HG02840 (cell line): Measurements from ENCODE around the gene ROR1.

Experiments used
- ATAC-seq: cut with Tn5 transposase; IDR thresholded peaks from one replicate; pipeline ENCODE4 v1.9.1; 2021; ENCODE audit warnings: mild to moderate bottlenecking, moderate library complexity, moderate number of reproducible peaks; ENCODE audit not compliant: unreplicated experiment, low FRiP score

The ROR1 gene

DNA sequence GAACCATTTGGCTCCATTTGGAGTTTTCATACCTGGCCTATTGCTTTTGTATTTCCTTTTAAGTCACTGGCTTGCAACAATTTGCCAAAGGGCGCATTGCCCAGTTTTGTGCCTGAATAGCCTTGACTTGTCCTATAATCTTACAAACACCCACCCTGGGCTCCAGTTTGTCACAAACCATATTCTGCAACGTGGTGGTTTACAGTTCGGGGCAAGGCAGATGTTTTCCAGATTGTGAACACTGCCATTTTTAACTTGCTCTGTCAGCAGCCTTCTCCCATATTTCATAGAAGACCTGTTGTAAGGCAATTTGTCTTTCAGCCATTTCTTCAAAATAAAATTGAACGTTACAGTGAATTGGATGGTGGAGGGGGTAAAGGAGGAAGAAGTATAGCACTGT is 376.4 kb downstream of the ROR1 start:
- no peak for ATAC-seq

DNA sequence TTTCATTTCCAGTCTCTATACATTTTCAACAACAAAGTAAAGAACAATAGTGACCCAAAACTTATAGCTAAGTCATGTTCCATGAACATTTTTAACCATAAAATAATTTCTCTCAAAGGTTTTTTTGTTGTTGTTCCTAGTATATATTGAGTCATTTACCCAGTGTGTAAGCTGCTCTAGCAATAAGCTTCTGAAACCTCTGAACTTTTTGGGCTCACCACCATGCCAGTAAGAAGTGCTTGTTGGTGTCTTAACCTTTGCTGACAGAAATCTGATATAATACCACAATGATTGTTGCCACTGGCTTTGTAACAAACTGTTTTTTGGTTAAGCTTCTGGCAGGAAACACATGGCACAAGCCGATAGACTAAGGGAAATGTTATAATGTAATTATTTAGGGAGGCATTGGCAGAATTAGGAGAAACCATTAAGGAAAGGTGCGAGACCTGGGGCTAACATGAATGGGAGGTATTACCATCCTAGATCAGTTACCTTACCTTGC is 377.0 kb downstream of the ROR1 start:
- no peak for ATAC-seq

DNA sequence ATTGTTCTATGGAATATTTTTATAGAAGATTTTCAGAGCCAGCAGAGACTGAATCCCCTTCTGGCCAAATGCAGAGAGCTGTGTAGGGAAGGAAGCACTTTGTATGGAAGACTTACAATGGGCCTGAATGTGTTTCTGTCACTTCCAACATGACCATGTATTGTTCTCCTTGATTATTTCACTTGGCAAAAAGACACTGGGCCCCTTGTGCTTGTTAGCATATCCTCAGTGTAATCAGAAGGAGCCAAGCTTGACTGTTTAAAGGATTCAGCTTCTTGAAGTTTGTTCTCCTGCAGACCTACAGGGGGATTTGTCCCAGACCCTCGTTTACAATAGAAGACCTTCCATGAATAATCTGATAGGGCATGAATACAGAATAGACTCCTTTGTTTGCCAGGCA is 381.5 kb downstream of the ROR1 start:
- no peak for ATAC-seq

DNA sequence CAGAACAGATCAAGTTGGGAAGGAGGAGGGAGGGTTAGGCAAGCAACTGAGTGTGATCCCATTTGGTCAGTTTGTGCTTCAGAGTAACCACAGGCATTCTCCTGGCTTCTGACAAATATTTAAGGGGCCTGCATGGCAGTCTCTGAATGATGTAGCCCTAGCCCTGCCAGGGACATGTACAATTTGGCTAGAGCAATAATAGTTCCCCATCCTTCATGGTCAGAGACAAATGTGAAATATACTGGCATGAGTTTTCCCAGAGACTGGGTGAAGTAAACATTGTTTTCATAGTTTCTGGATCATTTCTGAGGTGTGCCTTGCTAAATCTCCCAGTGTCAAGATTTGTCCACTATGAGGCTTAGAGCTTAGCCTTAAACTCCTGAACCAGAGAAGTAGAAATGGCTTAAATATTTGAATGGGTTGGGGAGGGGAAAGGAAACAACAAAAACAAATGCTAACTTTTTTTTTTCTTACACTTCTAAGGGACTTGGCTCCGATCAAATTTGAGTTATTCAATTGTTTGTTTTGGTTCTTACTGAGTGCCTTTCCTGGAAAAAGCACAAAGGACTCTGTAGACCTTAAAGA is 387.6 kb downstream of the ROR1 start:
- ATAC-seq = no peak

DNA sequence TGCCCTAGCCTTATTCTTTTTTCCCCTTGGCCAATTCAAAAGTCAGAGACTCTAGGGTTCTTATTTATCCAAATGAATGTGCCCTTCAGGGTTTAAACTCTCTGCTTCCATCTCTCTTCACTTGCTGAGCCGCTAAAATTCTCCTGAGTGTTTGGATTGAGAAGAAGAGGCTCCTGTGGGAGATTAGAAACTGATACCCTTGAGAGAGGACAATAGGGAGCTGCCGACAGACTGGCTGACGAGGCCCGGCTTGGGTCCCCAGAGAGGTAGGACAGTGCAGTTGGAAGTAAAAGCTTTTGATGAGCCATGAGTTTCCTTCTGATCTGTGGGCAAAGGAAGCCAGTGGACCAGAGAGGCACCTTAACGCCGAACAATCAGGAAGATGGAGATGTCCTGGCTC is 388.3 kb downstream of the ROR1 start:
- ATAC-seq = no peak

DNA sequence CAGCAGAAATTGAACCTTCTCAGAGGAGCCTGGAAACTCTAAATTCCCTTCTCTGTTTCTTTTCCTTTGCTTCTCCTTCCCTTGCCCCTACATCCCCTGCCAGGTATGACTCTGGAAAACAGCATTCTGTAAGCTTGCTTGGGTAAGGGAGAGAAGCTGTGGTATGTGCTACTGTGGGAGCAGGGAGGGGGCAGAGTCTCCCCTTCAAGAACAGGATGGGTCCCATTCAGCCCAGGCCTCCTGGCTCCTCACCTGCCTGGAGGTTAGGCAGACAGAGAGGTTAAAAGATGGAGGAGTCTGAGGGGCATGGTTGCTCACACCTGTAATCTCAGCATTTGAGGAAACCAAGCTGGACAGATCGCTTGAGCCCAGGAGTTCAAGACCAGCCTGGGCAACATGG is 389.0 kb downstream of the ROR1 start:
- no peak for ATAC-seq

DNA sequence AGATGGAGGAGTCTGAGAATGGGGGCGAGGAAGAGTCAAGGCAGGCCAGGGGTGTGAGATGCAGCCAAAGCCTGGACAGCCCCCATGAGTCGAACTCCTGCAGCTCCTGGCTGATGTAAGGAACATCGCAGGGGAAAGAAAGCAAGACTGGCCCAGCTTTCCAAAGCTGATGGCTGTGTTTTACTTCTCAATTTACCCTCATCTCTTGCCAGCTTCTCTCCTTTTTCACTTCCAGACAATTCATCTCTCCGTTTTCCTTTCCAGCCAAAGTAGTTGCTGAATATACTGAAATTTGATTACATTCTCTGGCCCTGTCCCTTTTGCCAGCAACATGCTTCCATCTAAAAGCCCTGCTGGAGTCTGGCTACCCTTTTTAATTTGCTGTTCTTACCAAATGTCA is 389.6 kb downstream of the ROR1 start:
- no peak for ATAC-seq

DNA sequence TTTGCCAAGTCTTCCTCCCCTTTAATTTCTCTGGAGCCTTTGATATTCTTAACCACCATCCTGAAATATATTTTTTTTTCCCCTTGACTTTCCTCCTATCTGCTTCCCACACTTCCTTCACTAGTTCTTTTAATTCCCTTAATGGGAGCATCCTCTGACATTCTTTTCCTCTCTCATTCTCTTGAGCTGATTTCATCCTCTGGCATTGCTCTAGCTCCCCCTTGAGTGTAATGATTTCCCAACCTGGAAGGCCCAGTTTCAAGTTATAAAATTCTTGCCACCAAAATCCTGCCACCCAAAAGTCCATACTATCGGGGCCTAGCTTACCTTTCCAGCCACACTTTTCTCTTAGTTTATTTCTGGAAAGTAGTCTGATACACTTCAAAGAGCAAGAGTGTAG is 390.2 kb downstream of the ROR1 start:
- ATAC-seq = no peak

DNA sequence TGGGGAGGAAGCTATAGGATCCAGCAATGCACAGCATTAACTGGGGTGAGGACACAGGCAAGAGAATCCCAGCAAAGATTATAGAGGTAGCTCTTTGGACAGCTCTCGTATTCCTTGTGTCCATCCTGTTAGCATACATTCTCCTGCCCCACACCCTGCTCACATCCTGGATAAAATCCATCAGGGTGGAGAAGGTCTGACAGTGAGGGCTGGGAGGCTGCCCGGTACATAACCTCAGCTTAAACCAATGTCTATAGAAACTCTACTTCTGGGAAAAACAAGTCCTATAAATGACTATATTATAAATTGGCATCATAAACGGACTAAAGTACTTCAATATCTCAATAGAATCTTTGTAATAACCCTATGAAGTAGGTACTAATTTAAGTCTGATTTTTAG is 392.8 kb downstream of the ROR1 start:
- no peak for ATAC-seq

DNA sequence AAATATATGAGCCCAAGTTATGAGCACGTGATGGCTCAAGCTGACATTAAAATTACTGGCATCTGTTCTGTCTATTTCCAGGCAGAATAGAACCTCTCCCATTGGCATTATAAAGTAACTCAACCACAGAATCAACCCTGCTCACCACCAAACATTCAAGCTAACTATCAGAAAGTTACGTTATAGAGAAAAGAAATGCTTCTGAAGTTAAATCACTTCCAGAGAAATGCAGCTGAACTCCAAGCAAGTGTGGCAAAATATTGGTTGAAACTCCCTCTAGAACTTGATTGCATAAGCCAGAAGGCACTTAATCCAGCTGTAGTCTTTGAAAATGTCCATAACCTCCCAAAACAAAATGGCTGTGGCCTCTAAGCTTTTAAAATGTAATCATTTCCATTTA is 393.4 kb downstream of the ROR1 start:
- no peak for ATAC-seq

DNA sequence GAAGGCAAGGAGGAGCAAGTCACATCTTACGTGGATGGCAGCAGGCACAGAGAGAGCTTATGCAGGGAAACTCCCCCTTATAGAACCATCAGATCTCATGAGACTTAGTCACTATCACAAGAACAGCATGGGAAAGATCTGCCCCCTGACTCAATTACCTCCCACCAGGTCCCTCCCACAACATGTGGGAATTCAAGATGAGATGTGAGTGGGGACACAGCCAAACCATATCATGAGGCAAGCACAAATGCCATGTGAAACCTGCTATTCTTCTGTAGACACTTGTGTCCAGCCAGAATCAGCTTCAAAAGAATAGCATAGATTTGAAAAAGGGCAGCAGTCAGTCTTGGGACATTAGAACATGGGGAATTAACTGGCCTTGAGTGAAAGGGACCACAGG is 397.4 kb downstream of the ROR1 start:
- ATAC-seq = no peak

DNA sequence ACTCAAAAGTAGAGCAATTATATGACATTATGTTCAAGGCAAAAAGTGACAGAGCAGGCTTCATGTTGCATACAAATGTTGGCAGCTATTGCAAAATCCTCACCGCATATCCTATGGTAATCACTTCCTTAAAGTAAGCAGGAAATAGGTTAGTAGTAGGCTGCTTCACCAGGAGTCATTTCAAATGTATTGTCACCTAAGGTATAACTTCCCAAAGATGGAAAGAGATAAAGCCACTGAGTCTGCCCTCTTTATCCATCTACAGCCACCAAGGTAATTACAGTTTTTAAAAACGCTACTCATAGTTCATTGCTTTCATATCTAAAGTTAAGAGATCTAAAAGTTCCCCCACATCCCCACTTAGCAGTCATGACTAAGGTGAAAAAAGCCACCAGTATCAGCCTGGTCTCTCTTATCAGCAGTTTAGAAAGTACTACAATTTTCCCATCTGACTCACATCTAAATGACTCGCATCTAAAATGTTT is 398.0 kb downstream of the ROR1 start:
- ATAC-seq = no peak

DNA sequence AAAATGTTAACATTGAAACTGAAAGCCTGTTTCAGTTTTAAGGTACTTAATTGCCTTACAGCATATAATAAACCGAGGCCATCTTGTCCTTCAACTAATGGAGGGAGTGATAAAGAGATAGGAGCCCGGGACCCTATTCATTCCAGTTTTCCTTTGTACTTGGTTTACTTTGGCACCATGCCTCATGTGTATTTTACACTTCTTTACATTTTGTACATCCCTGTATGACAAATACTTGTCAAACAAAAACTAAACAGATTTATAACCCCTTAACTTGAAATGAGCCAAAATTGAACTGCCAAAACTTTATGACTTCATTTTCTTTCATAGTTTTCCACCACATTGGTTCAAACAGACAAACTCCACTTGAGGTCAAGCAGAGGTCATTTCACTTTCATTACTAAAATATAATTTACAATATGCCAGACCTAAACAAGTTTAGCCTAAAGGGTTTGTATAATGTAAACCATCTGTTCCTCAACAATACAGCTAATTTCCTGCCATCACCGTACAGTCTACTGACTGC is 398.7 kb downstream of the ROR1 start:
- no peak for ATAC-seq

DNA sequence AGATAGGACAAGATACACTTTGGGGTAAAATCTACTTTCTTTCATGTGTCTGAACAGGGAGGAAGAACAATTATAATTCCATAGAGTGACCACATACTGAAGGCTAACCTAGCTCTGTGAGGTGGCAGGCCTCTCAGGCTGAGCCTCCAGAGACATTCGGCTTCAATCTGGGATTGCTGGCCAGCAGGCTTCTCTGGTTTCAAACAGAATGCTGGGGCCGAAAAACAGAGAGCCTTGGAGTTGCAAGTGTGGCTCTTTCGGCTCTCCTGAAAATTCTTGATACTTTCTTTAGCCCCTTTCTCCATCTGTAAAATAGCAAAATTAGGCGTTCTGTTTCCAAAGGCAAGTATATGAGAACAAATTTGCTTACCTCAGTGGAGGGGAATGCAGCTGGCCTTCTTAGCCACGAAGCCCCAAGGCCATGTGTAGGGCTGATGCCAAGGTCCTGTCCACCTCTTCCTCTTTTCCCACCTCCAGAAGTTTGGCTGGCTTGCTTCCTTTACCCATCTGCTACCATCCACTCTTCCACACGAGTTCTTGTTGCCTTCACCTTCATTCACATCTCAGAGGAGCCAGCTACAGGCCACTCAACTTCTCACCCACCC is 399.6 kb downstream of the ROR1 start:
- no peak for ATAC-seq

DNA sequence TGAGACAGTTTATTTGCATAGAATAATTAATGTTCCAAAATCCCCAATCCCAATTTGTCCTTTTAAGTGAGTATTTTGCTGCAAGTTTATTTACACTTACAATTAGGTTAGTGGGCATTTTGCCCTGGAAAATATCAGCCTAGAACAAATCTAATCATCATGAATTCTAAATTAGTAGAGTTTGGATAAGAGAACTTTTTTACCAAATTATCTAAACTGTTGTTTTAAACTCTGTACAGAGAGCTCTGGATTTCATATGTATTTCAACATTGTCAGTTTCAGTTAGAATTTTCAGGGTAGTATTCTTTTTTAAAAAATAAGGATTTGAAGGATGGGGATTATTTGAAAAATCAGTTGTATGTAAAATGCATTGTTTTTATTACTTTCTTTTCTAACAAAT is 401.8 kb downstream of the ROR1 start:
- no peak for ATAC-seq

DNA sequence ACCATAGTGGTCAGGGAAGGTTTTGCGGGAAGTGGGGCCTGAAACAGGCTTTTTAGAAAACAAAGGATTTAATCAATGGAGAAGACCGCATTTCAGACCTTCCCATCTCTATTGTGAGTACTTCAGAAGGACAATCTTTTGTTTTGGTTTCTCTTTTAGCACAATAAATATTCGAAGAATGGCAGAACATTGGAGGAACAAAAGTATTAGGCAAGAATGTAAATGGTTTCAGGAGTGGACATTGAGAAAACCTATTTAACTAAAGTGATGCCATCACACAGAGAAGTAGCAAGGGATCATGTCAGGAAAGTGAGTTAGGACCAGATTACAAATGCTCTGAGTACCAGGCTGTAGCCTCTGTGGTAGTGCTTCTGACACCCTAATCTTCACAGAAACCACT is 402.8 kb downstream of the ROR1 start:
- ATAC-seq = no peak

DNA sequence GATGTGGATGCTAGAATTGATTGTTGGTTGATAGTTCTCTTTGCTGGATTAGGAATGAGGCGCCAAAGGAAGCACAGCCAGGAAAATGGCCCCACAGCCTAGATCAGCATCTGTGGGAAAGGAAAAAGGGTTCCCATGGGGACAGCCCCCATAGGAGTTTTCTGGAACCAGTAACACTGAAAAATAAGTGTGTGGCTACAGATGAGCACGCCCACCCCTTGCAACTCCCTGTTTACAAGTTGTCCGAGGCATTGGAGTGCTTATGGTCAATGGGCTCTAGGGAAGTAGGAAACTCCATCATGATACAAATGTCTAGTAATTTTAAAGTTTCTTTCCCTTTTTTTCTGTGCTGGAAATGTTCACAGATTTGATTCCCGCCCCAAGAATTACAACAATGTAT is 405.8 kb downstream of the ROR1 start:
- no peak for ATAC-seq

DNA sequence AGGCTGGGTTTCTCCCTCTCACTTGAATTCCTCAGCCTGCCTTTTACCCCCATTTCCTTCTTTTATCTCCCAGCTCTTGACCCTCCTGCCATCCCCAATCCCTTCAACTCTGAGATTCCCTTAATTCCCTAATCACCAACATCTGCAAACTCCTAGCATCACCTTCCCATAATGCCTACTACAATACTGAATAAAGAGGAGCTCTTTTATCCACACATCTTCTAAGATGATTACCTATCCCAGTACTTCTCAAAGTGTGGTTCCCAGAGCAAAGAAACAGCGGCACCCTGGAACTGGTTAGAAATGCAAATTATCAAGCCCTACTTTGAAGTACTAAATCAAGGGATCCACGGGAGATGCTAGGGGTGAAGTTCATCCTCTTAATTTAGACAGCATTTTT is 408.4 kb downstream of the ROR1 start:
- no peak for ATAC-seq

DNA sequence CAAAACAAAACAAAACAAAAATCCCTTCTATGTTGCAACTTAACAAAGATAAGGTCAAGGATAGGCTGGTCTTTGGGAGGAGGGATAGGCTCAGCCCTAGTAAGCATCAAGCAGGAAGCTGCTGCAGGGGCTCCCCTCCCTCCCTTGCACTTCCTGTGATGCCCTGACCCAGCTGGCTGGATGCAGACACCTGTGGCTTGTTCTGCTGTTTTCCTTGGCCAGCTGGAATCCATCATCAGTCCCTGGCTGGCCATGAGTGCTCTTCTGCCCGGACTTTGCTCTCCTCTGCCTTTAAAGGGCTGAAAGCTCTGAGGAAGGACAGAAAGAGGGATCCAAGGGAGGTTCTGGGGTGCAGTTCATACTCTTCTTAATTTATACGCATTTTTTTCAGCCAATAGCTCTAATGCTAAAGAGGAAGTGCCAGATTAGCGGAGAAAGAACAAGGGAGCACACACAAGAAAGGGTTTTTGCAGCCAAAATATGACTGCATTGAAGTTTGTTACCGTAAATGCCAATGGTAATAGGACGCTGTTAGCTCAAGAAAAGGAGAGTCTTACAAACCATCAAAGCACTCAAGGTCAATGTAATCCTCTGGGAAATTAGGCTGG is 409.7 kb downstream of the ROR1 start:
- no peak for ATAC-seq

DNA sequence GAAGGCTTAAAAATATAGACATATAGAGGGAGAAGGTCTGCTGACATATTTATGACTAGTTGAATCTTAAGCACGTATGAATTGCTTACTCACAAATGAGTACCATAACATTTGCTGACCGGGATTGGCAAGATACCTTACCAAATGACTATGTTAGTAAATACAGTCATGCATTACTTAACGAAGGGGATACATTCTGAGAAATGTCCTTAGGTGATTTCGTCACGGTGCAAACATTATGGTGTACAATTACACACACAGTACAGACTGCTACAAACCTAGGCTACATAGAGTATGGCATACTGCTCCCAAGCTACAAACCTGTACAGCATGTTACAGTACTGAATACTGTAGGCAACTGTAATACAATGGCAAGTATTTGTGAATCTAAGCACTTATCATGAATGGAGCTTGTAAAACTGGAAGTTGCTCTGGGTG is 410.2 kb downstream of the ROR1 start:
- no peak for ATAC-seq

DNA sequence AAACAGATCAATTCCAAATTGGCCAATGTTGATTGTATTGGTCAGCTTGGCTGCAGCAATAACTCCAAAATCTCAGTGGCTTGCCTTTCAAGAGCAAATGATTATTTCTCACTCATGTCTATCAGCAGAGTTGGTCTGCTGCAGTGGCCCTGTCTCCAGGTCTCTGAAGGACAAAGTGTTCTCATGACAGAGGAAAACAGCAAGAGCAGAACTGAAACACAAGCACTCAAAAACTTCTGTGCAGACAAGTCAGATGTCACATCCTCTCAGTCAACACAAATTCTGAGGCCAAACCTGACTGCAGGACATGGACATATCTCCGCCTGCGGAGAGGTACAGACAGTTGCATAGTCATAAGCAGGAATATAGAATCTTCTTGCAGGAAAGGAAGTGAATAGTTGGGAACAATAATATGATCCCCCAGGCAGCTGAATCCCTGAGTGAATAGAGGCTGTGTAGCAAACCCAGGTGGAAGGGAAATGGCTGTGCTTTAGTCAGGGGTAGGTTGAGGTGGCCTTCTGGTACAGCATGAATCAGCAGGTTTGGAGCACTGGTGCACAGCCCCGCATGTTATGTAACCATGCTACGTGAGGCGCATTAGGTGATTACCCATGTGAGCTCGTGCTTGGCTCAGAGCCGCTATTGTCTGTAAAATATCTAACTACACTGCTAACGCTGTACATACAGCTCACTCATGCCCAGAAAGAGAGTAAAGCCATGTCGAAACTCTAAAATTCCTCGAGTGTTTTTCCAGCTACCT is 412.5 kb downstream of the ROR1 start:
- ATAC-seq = no peak
